Measurements from ENCODE around the gene IQSEC1.

Gene IQSEC1

DNA sequence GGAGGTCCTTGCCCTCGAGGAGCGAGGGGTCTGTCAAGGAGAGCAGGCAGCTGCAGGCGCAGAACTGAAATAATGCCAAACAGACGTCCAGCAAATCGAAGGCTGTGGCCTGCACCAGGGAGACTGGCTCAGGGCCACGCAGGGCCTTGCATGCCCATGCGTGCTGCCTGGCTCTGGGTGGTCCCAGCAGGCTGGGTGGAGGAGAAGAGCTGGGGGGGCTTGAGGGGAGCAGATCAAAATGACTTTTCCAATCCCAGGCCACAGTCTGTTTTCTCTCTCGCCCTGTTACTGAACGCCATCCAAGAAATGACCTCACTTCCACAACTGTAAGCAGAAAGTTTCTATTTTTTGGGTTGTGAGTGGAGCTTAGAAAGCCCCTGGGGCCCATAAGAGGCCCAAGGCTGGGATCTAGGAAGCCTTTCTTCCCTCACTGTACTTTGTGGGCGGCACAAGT lies 134.9 kb downstream of the IQSEC1 start:
- Histone ChIP-seq H3K79me2 (peaks cover 48% of the 10 kb centered on the region), H2AFZ (no peak overlapping the region), H3K4me2 (ENCODE audit: low read length) (no peak overlapping the region), H3K27ac (no peak overlapping the region), H3K9ac (no peak overlapping the region), H3K27me3 (ENCODE audit: control insufficient read depth, insufficient read depth, low read length) (no peaks in the 10 kb centered on the region), H3K9me3 (ENCODE audit: control insufficient read depth, low read length) (no peaks in the 10 kb centered on the region), H3K4me3 (ENCODE audit: low read depth, low read length) (no peak overlapping the region), H3K36me3 (ENCODE audit: control insufficient read depth, insufficient read depth, low read length) (no peaks in the 10 kb centered on the region), H3K4me1 (peaks cover 30% of the 10 kb centered on the region)
- TF ChIP-seq, protein P1, sequence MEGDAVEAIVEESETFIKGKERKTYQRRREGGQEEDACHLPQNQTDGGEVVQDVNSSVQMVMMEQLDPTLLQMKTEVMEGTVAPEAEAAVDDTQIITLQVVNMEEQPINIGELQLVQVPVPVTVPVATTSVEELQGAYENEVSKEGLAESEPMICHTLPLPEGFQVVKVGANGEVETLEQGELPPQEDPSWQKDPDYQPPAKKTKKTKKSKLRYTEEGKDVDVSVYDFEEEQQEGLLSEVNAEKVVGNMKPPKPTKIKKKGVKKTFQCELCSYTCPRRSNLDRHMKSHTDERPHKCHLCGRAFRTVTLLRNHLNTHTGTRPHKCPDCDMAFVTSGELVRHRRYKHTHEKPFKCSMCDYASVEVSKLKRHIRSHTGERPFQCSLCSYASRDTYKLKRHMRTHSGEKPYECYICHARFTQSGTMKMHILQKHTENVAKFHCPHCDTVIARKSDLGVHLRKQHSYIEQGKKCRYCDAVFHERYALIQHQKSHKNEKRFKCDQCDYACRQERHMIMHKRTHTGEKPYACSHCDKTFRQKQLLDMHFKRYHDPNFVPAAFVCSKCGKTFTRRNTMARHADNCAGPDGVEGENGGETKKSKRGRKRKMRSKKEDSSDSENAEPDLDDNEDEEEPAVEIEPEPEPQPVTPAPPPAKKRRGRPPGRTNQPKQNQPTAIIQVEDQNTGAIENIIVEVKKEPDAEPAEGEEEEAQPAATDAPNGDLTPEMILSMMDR (IDR thresholded peaks at IDR 0.05) = no peak

DNA sequence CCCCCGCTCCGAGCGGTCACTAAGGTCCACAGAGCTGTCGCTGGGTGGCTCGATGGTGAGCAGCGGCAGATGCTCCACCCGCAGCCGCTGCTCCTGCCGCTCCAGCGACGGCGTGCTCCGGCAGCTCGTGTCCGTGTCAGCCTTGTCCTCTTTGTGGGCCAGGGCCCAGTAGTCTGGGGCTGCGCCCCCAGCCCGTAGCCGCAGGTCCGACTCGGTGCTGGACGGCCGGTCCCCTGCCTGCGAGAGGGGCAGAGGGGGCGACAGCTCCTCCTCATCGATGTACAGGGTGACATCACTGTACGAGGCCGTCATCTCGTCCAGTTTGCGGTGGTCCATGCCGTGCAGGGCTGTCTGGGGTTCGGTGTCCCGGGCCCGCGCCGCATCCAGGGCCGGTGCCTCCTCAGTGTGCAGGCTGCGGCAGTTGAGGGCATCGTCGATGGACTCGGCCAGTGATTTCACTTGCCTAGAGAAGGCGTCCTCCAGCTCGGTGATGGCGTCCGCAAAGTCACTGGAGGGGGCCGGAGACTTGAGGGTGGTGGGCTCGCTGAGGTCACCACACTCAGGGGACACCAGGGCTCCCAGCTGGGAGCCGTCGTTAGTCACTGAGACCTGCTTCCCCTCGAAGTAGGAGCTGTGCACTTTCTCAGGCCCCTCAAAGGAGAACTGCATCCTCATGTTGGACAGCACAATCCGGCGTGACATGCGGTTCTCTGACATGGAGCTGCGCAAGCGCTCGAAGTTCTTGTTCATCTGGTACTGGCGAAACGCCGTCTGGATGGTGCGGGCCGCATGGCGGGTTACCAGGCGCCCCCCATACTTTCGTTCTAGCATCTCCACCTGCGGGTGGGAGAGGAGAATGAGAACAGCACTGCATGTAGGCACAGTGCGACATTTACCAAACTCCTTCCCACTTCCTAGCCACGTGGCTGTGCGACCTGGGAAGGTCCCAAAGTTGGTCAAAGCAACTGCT lies 137.1 kb downstream of the IQSEC1 start:
- H2AFZ ChIP-seq = no peak overlapping the region
- H3K4me3 ChIP-seq (ENCODE audit: low read depth, low read length) = no peak overlapping the region
- H3K36me3 ChIP-seq (ENCODE audit: control insufficient read depth, insufficient read depth, low read length) = no peaks in the 10 kb centered on the region
- H3K27me3 ChIP-seq (ENCODE audit: control insufficient read depth, insufficient read depth, low read length) = no peaks in the 10 kb centered on the region
- H3K9ac ChIP-seq = no peak overlapping the region
- H3K27ac ChIP-seq = no peak overlapping the region
- peaks cover 46% of the 10 kb centered on the region for H3K4me1 ChIP-seq
- H3K4me2 ChIP-seq (ENCODE audit: low read length) = no peak overlapping the region
- H3K79me2 ChIP-seq = peaks cover 45% of the 10 kb centered on the region
- TF ChIP-seq, protein P1 (IDR thresholded peaks at IDR 0.05) = no peak
- H3K9me3 ChIP-seq (ENCODE audit: control insufficient read depth, low read length) = no peaks in the 10 kb centered on the region

DNA sequence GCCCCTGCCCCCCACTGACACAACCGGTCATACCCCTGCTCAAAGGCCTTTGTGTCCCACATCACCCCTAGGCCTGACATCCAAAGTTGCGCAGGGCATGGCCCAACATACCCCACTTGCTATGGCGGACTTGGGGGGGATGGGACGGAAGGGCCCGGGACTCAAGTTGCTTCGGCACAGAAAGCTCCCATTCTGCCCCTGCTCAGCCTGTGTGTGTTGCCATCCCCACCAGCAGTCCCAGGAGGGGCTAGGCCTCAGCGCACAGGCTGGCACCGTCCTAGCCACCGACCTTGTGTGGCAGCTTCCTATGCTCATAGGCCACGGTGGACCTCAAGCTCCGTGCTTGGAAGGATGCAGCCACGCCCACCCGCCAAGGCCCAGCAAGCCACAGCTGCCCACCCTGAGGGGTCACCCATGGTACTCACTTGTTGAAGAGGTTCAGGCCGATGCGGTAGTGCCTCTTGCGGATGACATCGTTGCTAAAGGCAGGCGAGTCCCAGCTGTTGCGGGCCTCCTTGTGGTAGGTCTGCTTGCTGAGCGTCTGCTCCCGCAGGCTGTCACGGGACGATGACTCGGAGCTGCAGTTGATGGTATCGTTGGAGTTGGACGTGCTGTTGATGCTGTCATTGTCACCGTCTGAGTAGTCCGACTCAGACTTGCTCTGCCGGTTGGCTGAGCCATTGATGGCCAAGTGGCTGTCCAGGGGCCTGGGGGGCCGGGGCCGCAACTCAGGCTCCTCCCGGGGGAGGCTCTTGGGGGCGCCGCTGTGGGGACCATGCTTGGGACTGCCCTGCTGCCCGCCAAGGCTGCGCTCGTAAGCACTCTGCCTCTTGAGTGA lies 138.0 kb downstream of the IQSEC1 start:
- Histone ChIP-seq H3K36me3 (ENCODE audit: control insufficient read depth, insufficient read depth, low read length) (no peaks in the 10 kb centered on the region), H3K9ac (peak overlapping the region; percentile 11), H3K4me2 (ENCODE audit: low read length) (peak overlapping the region; percentile 15), H3K79me2 (peaks cover 44% of the 10 kb centered on the region), H3K27me3 (ENCODE audit: control insufficient read depth, insufficient read depth, low read length) (no peaks in the 10 kb centered on the region), H2AFZ (no peak overlapping the region), H3K9me3 (ENCODE audit: control insufficient read depth, low read length) (no peaks in the 10 kb centered on the region), H3K4me1 (peaks cover 49% of the 10 kb centered on the region), H3K27ac (peak overlapping the region; percentile 83), H3K4me3 (ENCODE audit: low read depth, low read length) (no peak overlapping the region)
- TF ChIP-seq, protein P1 (IDR thresholded peaks at IDR 0.05) = no peak

DNA sequence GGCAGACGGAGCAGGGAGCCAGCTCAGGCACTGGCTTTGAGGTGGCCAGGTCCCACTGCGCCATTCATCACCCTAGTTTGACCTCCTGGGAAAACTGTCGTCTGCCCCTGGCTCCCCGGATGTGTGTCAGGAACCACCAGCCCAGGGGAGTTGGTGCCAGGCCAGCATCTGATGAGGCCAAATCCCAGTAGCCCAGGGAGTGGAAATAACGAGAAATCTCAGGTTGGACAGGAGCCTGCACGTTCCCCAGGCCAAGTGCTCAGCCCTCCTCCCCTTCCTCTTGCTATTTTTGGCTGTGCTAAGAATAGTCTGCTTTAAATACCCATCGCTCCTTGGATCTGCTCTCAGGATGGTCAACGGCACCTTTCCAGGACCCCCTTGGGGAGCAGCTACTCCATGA lies 138.8 kb downstream of the IQSEC1 start:
- Histone ChIP-seq H3K4me1 (peaks cover 46% of the 10 kb centered on the region), H3K36me3 (ENCODE audit: control insufficient read depth, insufficient read depth, low read length) (no peaks in the 10 kb centered on the region), H3K9ac (no peak overlapping the region), H3K27ac (peak overlapping the region; percentile 83), H3K79me2 (peaks cover 49% of the 10 kb centered on the region), H3K27me3 (ENCODE audit: control insufficient read depth, insufficient read depth, low read length) (no peaks in the 10 kb centered on the region), H3K4me3 (ENCODE audit: low read depth, low read length) (no peak overlapping the region), H3K4me2 (ENCODE audit: low read length) (peak overlapping the region; percentile 15), H3K9me3 (ENCODE audit: control insufficient read depth, low read length) (no peaks in the 10 kb centered on the region), H2AFZ (no peak overlapping the region)
- TF ChIP-seq, protein P1 (IDR thresholded peaks at IDR 0.05) = no peak

Measured in parathyroid adenoma (tissue), 2 donors.